SK-N-SH (cell line): Measurements from ENCODE around the gene FMC1. TPM values are rescaled to one million over a fixed set of nuclear protein-coding genes. Genes with fewer than 3 reads are reported as not detected.

Source experiments
- CTCF ChIA-PET: fragments of 300-600, 350-600 bp; formaldehyde crosslinking; extraction: SDS; loops from one replicate; lab custom pipeline; 2021; lab: Yijun Ruan, JAX
- POLR2A ChIA-PET: fragments of 350-600 bp; sonication (Branson Sonifier 250); formaldehyde crosslinking; extraction: SDS; loops from one replicate; lab custom pipeline; 2020; ENCODE audit warnings: antibody characterized with exemption, inconsistent platforms; lab: Yijun Ruan, JAX
- DNase-seq: peaks from one replicate; pipeline ENCODE4 v3.0.0; 2012
- H2AFZ ChIP-seq: fragments of 200-600 bp; sonication (generic); 2 replicates; pipeline ENCODE4 v1.8.1; 2016; ENCODE audit warnings: antibody characterized with exemption, mild to moderate bottlenecking, low read depth
- H3F3A ChIP-seq: fragments of 200-600 bp; sonication (generic); replicated peaks from 2 replicates; pipeline ENCODE3; 2016; ENCODE audit warnings: antibody characterized with exemption, mild to moderate bottlenecking; ENCODE audit not compliant: insufficient read depth
- H3K27ac ChIP-seq, 2 experiments: fragments of 200-500 bp in 1 of 2; fragments of 200-600 bp in 1 of 2; sonication (Bioruptor generic) in 1 of 2; sonication (generic), shearing (Covaris generic) in 1 of 2; 2 replicates each; pipeline versions ENCODE4 v1.5.1 to v1.6.1; 2014 to 2016; ENCODE audit warnings: low read depth in 2 of 2, inconsistent platforms in 1 of 2, low read length in 1 of 2, mild to moderate bottlenecking in 1 of 2, mixed read lengths in 1 of 2
- H3K27me3 ChIP-seq: fragments of 200-600 bp; sonication (generic), shearing (Covaris generic); 2 replicates; pipeline ENCODE4 v1.6.1; 2016; ENCODE audit warnings: mixed run types; ENCODE audit not compliant: insufficient read depth
- H3K36me3 ChIP-seq, 2 experiments: fragments of 200-500 bp in 1 of 2; fragments of 200-600 bp in 1 of 2; sonication (Bioruptor generic) in 1 of 2; sonication (generic) in 1 of 2; replicated peaks in 1 of 2; 2 replicates each; pipeline versions ENCODE3 to v1.5.1; 2014 to 2016; ENCODE audit warnings: low read length in 1 of 2, mild to moderate bottlenecking in 1 of 2; ENCODE audit not compliant: insufficient read depth in 2 of 2, control insufficient read depth in 1 of 2
- H3K4me1 ChIP-seq, 2 experiments: fragments of 200-500 bp in 1 of 2; fragments of 200-600 bp in 1 of 2; sonication (Bioruptor generic) in 1 of 2; sonication (generic), shearing (Covaris generic) in 1 of 2; 2 replicates each; pipeline versions ENCODE4 v1.5.1 to v1.6.1; 2014 to 2016; ENCODE audit warnings: low read depth in 1 of 2, low read length in 1 of 2, mixed run types in 1 of 2; ENCODE audit not compliant: insufficient read depth in 2 of 2, control insufficient read depth in 1 of 2
- H3K4me2 ChIP-seq: fragments of 200-600 bp; sonication (generic), shearing (Covaris generic); 2 replicates; pipeline ENCODE4 v1.6.1; 2017; ENCODE audit warnings: mixed run types
- H3K4me3 ChIP-seq, 2 experiments: fragments of 200-500 bp in 1 of 2; fragments of 200-600 bp in 1 of 2; sonication (Bioruptor generic) in 1 of 2; sonication (generic), shearing (Covaris generic) in 1 of 2; 2 replicates each; pipeline versions ENCODE4 v1.5.1 to v1.8.1; 2014 to 2016; ENCODE audit warnings: low read depth in 2 of 2, inconsistent platforms in 1 of 2, low read length in 1 of 2, mild to moderate bottlenecking in 1 of 2, mixed read lengths in 1 of 2, moderate library complexity in 1 of 2
- H3K79me2 ChIP-seq: fragments of 200-600 bp; sonication (generic); 2 replicates; pipeline ENCODE4 v1.8.1; 2017; ENCODE audit warnings: mild to moderate bottlenecking; ENCODE audit not compliant: insufficient read depth
- H3K9ac ChIP-seq: fragments of 200-600 bp; sonication (generic); 2 replicates; pipeline ENCODE4 v1.6.1; 2017; ENCODE audit warnings: mixed run types
- H3K9me2 ChIP-seq: fragments of 200-600 bp; sonication (generic); 2 replicates; pipeline ENCODE4 v1.6.1; 2017; ENCODE audit warnings: mixed run types
- H3K9me3 ChIP-seq: fragments of 200-600 bp; sonication (generic); 2 replicates; pipeline ENCODE4 v1.6.1; 2017; ENCODE audit warnings: mixed run types, mild to moderate bottlenecking, moderate library complexity
- H4K20me1 ChIP-seq: fragments of 200-600 bp; sonication (generic); 2 replicates; pipeline ENCODE4 v1.6.1; 2017; ENCODE audit warnings: mild to moderate bottlenecking, mixed run types; ENCODE audit not compliant: insufficient read depth
- CHD2 ChIP-seq: fragments of 150-350 bp; IDR thresholded peaks from 2 replicates; pipeline ENCODE4 v1.6.1; 2018; ENCODE audit warnings: low read length; ENCODE audit not compliant: partially characterized antibody
- CTCF ChIP-seq: fragments of 200-600 bp; sonication (generic); IDR thresholded peaks from 2 replicates; pipeline ENCODE4 v1.6.1; 2017; ENCODE audit warnings: antibody characterized with exemption, mild to moderate bottlenecking, moderate library complexity
- ELF1 ChIP-seq: IDR thresholded peaks from 2 replicates; pipeline ENCODE4 v1.4.0; 2012
- EP300 ChIP-seq, 2 experiments: IDR thresholded peaks; 2 replicates each; pipeline versions ENCODE4 v1.4.0 to v1.6.1; 2012; ENCODE audit warnings: borderline replicate concordance in 1 of 2, low read depth in 1 of 2, low read length in 1 of 2
- FOSL2 ChIP-seq: IDR thresholded peaks from 2 replicates; pipeline ENCODE4 v1.4.0; 2012; ENCODE audit warnings: low read depth, mild to moderate bottlenecking, moderate library complexity, borderline replicate concordance
- FOXJ3 ChIP-seq: sonication (generic); formaldehyde crosslinking; IDR thresholded peaks from 2 replicates; pipeline ENCODE4 v1.5.1; 2020; ENCODE audit warnings: mild to moderate bottlenecking, missing genetic modification reagents
- FOXM1 ChIP-seq: IDR thresholded peaks from 2 replicates; pipeline ENCODE4 v1.4.0; 2012; ENCODE audit warnings: low read depth, mild to moderate bottlenecking
- JUND ChIP-seq: IDR thresholded peaks from 2 replicates; pipeline ENCODE4 v1.4.0; 2012
- MEF2A ChIP-seq: IDR thresholded peaks from 2 replicates; pipeline ENCODE4 v1.4.0; 2012; ENCODE audit warnings: low read depth, borderline replicate concordance
- POLR2AphosphoS5 ChIP-seq: IDR thresholded peaks from 2 replicates; pipeline ENCODE4 v1.6.1; 2012; ENCODE audit warnings: low read depth, low read length
- RAD21 ChIP-seq: IDR thresholded peaks from 2 replicates; pipeline ENCODE4 v1.6.1; 2012; ENCODE audit warnings: mild to moderate bottlenecking, low read length
- REST ChIP-seq: IDR thresholded peaks from 2 replicates; pipeline ENCODE4 v1.6.1; 2012; ENCODE audit warnings: mild to moderate bottlenecking, low read depth, low read length, moderate library complexity
- SMC3 ChIP-seq: IDR thresholded peaks from 2 replicates; pipeline ENCODE4 v1.6.1; 2012; ENCODE audit warnings: low read depth, low read length, improper control_type of control experiment
- TCF12 ChIP-seq: IDR thresholded peaks from 2 replicates; pipeline ENCODE4 v1.4.0; 2012
- TEAD4 ChIP-seq: IDR thresholded peaks from 2 replicates; pipeline ENCODE4 v1.4.0; 2012; ENCODE audit warnings: mild to moderate bottlenecking, borderline replicate concordance; ENCODE audit not compliant: insufficient read depth
- USF1 ChIP-seq: IDR thresholded peaks from 2 replicates; pipeline ENCODE4 v1.4.0; 2012; ENCODE audit warnings: low read depth, borderline replicate concordance
- WGBS: methylation state at CpG from one replicate; pipeline ENCODE4 v1.1.6; 2017; ENCODE audit warnings: low lambda C conversion rate; 5-methylcytosine and 5-hydroxymethylcytosine counted together
- polyA plus RNA-seq, 3 experiments: library from polyadenylated mRNA; depleted of rRNA; stranded (reverse); fragments of >200 nt; gene quantifications; 2 replicates each; pipeline ENCODE4 v1.2.3, GENCODE V29; 2012

Gene FMC1
- polyA plus RNA-seq, 1 of the 3 experiments (the other 2 are of a cell fraction), result 59.9 TPM

GRCh38 chr7:139367438-139368155, 26.5 kb downstream of the FMC1 start:
- 89% methylated on average over 6 of the region's 6 CpGs for WGBS
- POLR2A ChIA-PET, result no interaction called here

GRCh38 chr7:139370301-139370942, 29.3 kb downstream of the FMC1 start:
- Histone ChIP-seq H3K4me1 (peaks cover 7 to 8% of the 10 kb centered on the region in 2 experiments; a peak in 3 of 4 replicates), H3K9me2 (no peaks in the 10 kb centered on the region), H3K27ac (no peak overlapping the region), H3K36me3 (peaks cover 46 to 53% of the 10 kb centered on the region in 2 experiments), H3K4me2 (no peak overlapping the region; the same call in 1 of the 2 replicates), H4K20me1 (peaks cover 96% of the 10 kb centered on the region), H3F3A (peaks cover 8% of the 10 kb centered on the region), H2AFZ (no peak overlapping the region), H3K27me3 (no peaks in the 10 kb centered on the region), H3K79me2 (peaks cover 100% of the 10 kb centered on the region), H3K4me3 (no peak overlapping the region), H3K9me3 (no peaks in the 10 kb centered on the region), H3K9ac (no peak overlapping the region)
- POLR2A ChIA-PET, result interaction anchor here (0.9 kb wide), 1 partner anchor 11 kb away, joined by 4 read pairs; the partner anchor contains the start of gene LUC7L2
- CTCF ChIA-PET, result interaction anchor here (0.9 to 1.3 kb wide), 2 partner anchors 12 to 30 kb away, joined by 3 to 4 read pairs; no protein-coding TSS in a partner anchor
- WGBS, result 93% methylated on average over 5 of the region's 5 CpGs
- DNase-seq, result no peak
- TF ChIP-seq FOXM1 (no peak), CTCF (no peak), JUND (no peak), MEF2A (no peak), TCF12 (no peak), FOSL2 (no peak), USF1 (no peak), TEAD4 (no peak), SMC3 (no peak), RAD21 (no peak), CHD2 (no peak), EP300 (IDR thresholded peaks at IDR 0.05; ENCODE audit: borderline replicate concordance in 1 of 2, low read depth in 1 of 2, low read length in 1 of 2) (no peak), ELF1 (no peak), POLR2AphosphoS5 (no peak)

More at GRCh38 chr7:139367438-139368155, 26.5 kb downstream of the FMC1 start:
- no peak overlapping the region for H3K9ac ChIP-seq
- H3K4me1 ChIP-seq, result peaks cover 7 to 12% of the 10 kb centered on the region in 2 experiments; a peak in 3 of 4 replicates
- no peak overlapping the region for H3K27ac ChIP-seq
- H3K79me2 ChIP-seq, result peaks cover 100% of the 10 kb centered on the region
- no peaks in the 10 kb centered on the region for H3K27me3 ChIP-seq
- DNase-seq, result no peak
- H3K36me3 ChIP-seq, result peaks cover 43 to 56% of the 10 kb centered on the region in 2 experiments
- H3K4me2 ChIP-seq, result no peak overlapping the region
- no peak overlapping the region for H2AFZ ChIP-seq
- H4K20me1 ChIP-seq, result peaks cover 97% of the 10 kb centered on the region
- no peak for TF ChIP-seq FOXJ3 (CRISPR knock-in tag)
- TF ChIP-seq TEAD4, result no peak
- TF ChIP-seq REST, result no peak
- no peaks in the 10 kb centered on the region for H3K9me3 ChIP-seq
- H3K4me3 ChIP-seq, result no peak overlapping the region
- CTCF ChIA-PET, result no interaction called here
- peaks cover 4% of the 10 kb centered on the region for H3F3A ChIP-seq
- no peaks in the 10 kb centered on the region for H3K9me2 ChIP-seq
